K562 (cell line): Measurements from ENCODE around the gene NR1H2. TPM values are rescaled to one million over a fixed set of nuclear protein-coding genes. Genes with fewer than 3 reads are reported as not detected.

Source experiments
- CEBPB ChIP-seq: fragments of 450-650 bp; IDR thresholded peaks from 2 replicates; pipeline ENCODE4 v1.6.1; 2016; ENCODE audit warnings: missing genetic modification characterization, missing compliant biosample characterization
- DIDO1 ChIP-seq: fragments of 450-650 bp; IDR thresholded peaks from 2 replicates; pipeline ENCODE4 v1.6.1; 2016; ENCODE audit warnings: low read depth, missing biosample characterization, missing genetic modification characterization
- DPF2 ChIP-seq: fragments of 450-650 bp; IDR thresholded peaks from 2 replicates; pipeline ENCODE4 v1.6.1; 2016
- ETV5 ChIP-seq: sonication (generic); formaldehyde crosslinking; IDR thresholded peaks from 2 replicates; pipeline ENCODE4 v1.4.0; 2020; ENCODE audit warnings: low read depth, mild to moderate bottlenecking, missing genetic modification reagents
- KDM5B ChIP-seq: fragments of 200-600 bp; sonication (generic); IDR thresholded peaks from 2 replicates; pipeline ENCODE4 v1.6.1; 2012; ENCODE audit warnings: low read depth, mild to moderate bottlenecking, moderate library complexity, low read length, control low read depth, inconsistent platforms; ENCODE audit not compliant: insufficient replicate concordance
- MTA3 ChIP-seq: fragments of 450-650 bp; formaldehyde crosslinking; IDR thresholded peaks from 2 replicates; pipeline ENCODE4 v1.6.1; 2017; ENCODE audit warnings: mild to moderate bottlenecking, borderline replicate concordance
- NRF1 ChIP-seq, 2 experiments: fragments of 450-650 bp; IDR thresholded peaks in 1 of 2; conservative IDR thresholded peaks in 1 of 2; 2 replicates each; pipeline ENCODE4 v1.6.1; 2014; ENCODE audit warnings: mild to moderate bottlenecking in 2 of 2
- PCBP2 ChIP-seq: fragments of 200-400 bp; formaldehyde crosslinking; IDR thresholded peaks from 2 replicates; pipeline ENCODE4 v1.6.1; 2018; ENCODE audit warnings: low read length, low read depth, mild to moderate bottlenecking, moderate library complexity; ENCODE audit not compliant: poor library complexity, severe bottlenecking
- PTBP1 ChIP-seq: fragments of 200-400 bp; formaldehyde crosslinking; IDR thresholded peaks from 2 replicates; pipeline ENCODE4 v1.6.1; 2017; ENCODE audit warnings: low read depth, low read length
- SMAD1 ChIP-seq: fragments of 150-350 bp; IDR thresholded peaks from 2 replicates; pipeline ENCODE4 v1.6.1; 2014; ENCODE audit warnings: low read length, low read depth; ENCODE audit not compliant: partially characterized antibody
- TARDBP ChIP-seq: fragments of 450-650 bp; IDR thresholded peaks from 2 replicates; pipeline ENCODE4 v1.6.1; 2016
- ZKSCAN3 ChIP-seq: fragments of 250-450 bp; sonication (Bioruptor Pico); IDR thresholded peaks from 2 replicates; pipeline ENCODE4 v1.4.0; 2020
- ZNF134 ChIP-seq: fragments of 250-450 bp; sonication (Bioruptor Pico); conservative IDR thresholded peaks from 2 replicates; pipeline ENCODE4 v1.4.0; 2020
- ZNF232 ChIP-seq: sonication (generic); formaldehyde crosslinking; IDR thresholded peaks from 2 replicates; pipeline ENCODE4 v1.8.0; 2022; ENCODE audit warnings: mild to moderate bottlenecking, missing genetic modification reagents
- ZNF445 ChIP-seq: fragments of 250-450 bp; sonication (Bioruptor Pico); IDR thresholded peaks from 2 replicates; pipeline ENCODE4 v1.4.0; 2020; ENCODE audit warnings: low read depth, mild to moderate bottlenecking, moderate library complexity
- polyA plus RNA-seq, 8 experiments: library from polyadenylated mRNA; depleted of rRNA in 4 of 8; stranded (reverse) in 5 of 8; unstranded in 3 of 8; fragments of >200 nt; fragmentation: Nextera tagmentation in 2 of 8; fragmentation: Illumina TruSeq in 1 of 8; extraction: Ambion mirVana in 2 of 8; extraction: Trizol in 1 of 8; gene quantifications; 2 replicates each; pipeline versions ENCODE4 v1.2.1 to v1.2.3, GENCODE V29; 2011 to 2014; ENCODE audit warnings: inconsistent platforms in 1 of 8, missing spikeins in 1 of 8
- total RNA-seq, 7 experiments: library from RNA; depleted of rRNA in 6 of 7; stranded (reverse); fragments of >200 nt in 6 of 7; fragmentation: Illumina TruSeq in 2 of 7; extraction: Trizol in 2 of 7; gene quantifications; 2 replicates each; pipeline versions ENCODE4 v1.2.1 to v1.2.3, GENCODE V29; 2011 to 2021; ENCODE audit warnings: low replicate concordance in 1 of 7
- TF ChIP-seq, protein P1 (sequence below): fragments of 450-650 bp; IDR thresholded peaks from 2 replicates; pipeline ENCODE4 v1.6.1; 2016; ENCODE audit warnings: low read depth
- TF ChIP-seq, protein P2 (sequence below): sonication (generic); formaldehyde crosslinking; IDR thresholded peaks from 2 replicates; pipeline ENCODE4 v1.8.1; 2022; ENCODE audit warnings: missing genetic modification reagents
- TF ChIP-seq, protein P3 (sequence below): fragments of 450-650 bp; formaldehyde crosslinking; IDR thresholded peaks from 2 replicates; pipeline ENCODE4 v1.4.0; 2020; ENCODE audit warnings: mild to moderate bottlenecking

NR1H2 gene
- total and polyA plus RNA-seq, 9 of the 15 experiments (the other 6 are each of a cell fraction or from before 2014, with no cell fraction given) = 0.11 to 73.8 (median 24.0) TPM

DNA sequence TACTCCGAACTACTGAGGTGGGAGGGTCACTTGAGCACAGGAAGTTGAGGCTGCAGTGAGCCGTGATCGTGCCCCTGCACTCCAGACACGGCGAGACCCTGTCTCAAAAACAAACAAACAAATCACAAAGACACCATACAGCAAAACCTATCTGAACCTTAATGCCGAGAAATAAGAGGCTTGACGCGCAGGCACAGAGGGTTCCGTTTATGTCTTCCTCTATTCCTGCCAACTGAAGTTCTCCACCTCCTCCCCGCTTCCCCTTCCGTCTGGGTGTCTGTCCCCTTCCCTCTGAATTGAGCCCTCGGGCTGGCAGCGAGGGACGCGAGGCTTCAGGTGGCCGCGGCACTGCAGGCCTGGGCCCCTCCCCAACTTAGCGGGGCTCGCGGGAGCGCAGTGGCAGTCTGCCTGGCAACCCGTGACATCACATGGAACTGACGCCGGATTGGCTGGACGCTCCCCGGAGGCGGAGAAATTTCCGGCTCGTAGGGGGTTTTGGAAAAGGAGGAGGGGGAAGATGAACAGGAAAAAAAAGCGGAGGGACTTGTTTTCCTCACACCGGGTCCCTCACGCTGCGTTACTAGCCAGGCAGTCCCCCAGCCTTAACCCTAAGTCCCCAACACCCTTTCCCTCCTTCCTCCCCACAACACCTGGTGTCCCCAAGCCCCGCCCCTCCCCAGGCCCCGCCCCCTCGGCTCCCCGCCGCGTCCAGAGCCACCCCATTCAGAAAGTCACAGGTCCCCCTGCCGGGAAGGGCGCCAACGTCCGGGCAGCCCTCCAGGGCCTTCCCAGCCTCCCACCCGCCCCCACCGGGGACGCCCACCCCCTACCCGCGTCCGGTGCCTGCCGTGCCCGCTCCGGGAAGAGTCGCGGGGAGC, 55.3 kb downstream of the NR1H2 start (continued):
- TF ChIP-seq, protein P1, sequence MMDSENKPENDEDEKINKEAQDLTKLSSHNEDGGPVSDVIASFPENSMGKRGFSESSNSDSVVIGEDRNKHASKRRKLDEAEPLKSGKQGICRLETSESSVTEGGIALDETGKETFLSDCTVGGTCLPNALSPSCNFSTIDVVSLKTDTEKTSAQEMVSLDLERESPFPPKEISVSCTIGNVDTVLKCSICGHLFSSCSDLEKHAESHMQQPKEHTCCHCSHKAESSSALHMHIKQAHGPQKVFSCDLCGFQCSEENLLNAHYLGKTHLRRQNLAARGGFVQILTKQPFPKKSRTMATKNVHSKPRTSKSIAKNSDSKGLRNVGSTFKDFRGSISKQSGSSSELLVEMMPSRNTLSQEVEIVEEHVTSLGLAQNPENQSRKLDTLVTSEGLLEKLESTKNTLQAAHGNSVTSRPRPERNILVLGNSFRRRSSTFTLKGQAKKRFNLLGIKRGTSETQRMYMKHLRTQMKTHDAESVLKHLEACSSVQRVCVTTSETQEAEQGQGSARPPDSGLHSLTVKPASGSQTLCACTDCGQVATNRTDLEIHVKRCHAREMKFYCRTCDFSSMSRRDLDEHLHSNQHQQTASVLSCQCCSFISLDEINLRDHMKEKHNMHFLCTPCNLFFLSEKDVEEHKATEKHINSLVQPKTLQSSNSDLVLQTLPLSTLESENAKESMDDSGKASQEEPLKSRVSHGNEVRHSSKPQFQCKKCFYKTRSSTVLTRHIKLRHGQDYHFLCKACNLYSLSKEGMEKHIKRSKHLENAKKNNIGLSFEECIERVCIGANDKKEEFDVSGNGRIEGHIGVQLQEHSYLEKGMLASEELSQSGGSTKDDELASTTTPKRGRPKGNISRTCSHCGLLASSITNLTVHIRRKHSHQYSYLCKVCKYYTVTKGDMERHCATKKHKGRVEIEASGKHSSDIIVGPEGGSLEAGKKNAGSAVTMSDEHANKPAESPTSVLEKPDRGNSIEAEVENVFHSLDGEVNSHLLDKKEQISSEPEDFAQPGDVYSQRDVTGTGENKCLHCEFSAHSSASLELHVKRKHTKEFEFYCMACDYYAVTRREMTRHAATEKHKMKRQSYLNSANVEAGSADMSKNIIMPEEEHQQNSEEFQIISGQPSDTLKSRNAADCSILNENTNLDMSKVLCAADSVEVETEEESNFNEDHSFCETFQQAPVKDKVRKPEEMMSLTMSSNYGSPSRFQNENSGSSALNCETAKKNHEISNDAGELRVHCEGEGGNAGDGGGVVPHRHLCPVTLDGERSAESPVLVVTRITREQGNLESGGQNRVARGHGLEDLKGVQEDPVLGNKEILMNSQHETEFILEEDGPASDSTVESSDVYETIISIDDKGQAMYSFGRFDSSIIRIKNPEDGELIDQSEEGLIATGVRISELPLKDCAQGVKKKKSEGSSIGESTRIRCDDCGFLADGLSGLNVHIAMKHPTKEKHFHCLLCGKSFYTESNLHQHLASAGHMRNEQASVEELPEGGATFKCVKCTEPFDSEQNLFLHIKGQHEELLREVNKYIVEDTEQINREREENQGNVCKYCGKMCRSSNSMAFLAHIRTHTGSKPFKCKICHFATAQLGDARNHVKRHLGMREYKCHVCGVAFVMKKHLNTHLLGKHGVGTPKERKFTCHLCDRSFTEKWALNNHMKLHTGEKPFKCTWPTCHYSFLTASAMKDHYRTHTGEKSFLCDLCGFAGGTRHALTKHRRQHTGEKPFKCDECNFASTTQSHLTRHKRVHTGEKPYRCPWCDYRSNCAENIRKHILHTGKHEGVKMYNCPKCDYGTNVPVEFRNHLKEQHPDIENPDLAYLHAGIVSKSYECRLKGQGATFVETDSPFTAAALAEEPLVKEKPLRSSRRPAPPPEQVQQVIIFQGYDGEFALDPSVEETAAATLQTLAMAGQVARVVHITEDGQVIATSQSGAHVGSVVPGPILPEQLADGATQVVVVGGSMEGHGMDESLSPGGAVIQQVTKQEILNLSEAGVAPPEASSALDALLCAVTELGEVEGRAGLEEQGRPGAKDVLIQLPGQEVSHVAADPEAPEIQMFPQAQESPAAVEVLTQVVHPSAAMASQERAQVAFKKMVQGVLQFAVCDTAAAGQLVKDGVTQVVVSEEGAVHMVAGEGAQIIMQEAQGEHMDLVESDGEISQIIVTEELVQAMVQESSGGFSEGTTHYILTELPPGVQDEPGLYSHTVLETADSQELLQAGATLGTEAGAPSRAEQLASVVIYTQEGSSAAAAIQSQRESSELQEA = 0 out of 2 replicates have a peak, but pooled peaks have one; percentile 14
- TF ChIP-seq, protein P2, sequence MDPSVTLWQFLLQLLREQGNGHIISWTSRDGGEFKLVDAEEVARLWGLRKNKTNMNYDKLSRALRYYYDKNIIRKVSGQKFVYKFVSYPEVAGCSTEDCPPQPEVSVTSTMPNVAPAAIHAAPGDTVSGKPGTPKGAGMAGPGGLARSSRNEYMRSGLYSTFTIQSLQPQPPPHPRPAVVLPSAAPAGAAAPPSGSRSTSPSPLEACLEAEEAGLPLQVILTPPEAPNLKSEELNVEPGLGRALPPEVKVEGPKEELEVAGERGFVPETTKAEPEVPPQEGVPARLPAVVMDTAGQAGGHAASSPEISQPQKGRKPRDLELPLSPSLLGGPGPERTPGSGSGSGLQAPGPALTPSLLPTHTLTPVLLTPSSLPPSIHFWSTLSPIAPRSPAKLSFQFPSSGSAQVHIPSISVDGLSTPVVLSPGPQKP (CRISPR knock-in tag) = no peak
- TF ChIP-seq KDM5B (peak; percentile 57), PCBP2 (no peak), ETV5 (CRISPR knock-in tag) (no peak), DPF2 (peak; percentile 47; the same call in 1 of the 2 replicates), ZNF445 (no peak), MTA3 (peak; percentile 56; the same call in 1 of the 2 replicates), NRF1 (conservative IDR thresholded peaks at IDR 0.05 in 1 of 2, IDR thresholded peaks at IDR 0.05 in 1 of 2) (0 out of 4 replicates have a peak, but pooled peaks have one; percentile 36 to 50), CEBPB (tag) (no peak), PTBP1 (no peak), ZKSCAN3 (CRISPR knock-in tag) (no peak), DIDO1 (no peak), ZNF232 (CRISPR knock-in tag) (no peak), SMAD1 (no peak), ZNF134 (no peak), TARDBP (no peak)
- TF ChIP-seq, protein P3, sequence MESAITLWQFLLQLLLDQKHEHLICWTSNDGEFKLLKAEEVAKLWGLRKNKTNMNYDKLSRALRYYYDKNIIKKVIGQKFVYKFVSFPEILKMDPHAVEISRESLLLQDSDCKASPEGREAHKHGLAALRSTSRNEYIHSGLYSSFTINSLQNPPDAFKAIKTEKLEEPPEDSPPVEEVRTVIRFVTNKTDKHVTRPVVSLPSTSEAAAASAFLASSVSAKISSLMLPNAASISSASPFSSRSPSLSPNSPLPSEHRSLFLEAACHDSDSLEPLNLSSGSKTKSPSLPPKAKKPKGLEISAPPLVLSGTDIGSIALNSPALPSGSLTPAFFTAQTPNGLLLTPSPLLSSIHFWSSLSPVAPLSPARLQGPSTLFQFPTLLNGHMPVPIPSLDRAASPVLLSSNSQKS (CRISPR knock-in tag) = no peak
